ENCODE data around the gene GRIN2A.

The GRIN2A gene

GRCh38 chr16:10136916-10137315, 45.3 kb downstream of the GRIN2A start:
- no peak for DNase-seq (ENCODE audit: low read depth in 2 of 3, low spot score in 2 of 3)

GRCh38 chr16:10130538-10130937, 51.7 kb downstream of the GRIN2A start:
- no peak for DNase-seq (ENCODE audit: low read depth in 2 of 3, low spot score in 2 of 3)

GRCh38 chr16:10128397-10129258, 53.6 kb downstream of the GRIN2A start:
- DNase-seq (ENCODE audit: low read depth in 2 of 3, low spot score in 2 of 3) = no peak

GRCh38 chr16:10126686-10127085, 55.5 kb downstream of the GRIN2A start:
- no peak for DNase-seq (ENCODE audit: low read depth in 2 of 3, low spot score in 2 of 3)

GRCh38 chr16:10123141-10123540, 59.1 kb downstream of the GRIN2A start:
- no peak for DNase-seq (ENCODE audit: low read depth in 2 of 3, low spot score in 2 of 3)

DNA sequence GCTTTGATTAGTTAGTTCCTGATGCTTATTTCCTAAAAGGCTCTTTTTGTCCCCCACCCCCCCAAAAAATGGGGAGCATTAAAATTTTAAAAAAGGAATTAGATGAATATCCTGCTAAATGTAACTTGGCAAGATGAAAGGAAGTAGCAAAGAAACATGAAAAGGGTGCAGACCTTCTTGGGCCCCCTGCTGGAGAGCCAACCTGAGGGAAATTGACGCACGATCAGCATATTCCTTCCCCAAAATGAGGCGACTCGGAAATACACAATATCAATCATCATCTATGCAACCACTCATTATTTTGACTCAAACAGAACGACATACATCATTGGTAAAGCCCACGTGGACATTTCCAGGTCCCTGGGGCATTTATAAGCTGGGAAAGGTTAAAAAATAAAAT, 59.7 kb downstream of the GRIN2A start:
- no peak for DNase-seq (ENCODE audit: low read depth in 2 of 3, low spot score in 2 of 3)

DNA sequence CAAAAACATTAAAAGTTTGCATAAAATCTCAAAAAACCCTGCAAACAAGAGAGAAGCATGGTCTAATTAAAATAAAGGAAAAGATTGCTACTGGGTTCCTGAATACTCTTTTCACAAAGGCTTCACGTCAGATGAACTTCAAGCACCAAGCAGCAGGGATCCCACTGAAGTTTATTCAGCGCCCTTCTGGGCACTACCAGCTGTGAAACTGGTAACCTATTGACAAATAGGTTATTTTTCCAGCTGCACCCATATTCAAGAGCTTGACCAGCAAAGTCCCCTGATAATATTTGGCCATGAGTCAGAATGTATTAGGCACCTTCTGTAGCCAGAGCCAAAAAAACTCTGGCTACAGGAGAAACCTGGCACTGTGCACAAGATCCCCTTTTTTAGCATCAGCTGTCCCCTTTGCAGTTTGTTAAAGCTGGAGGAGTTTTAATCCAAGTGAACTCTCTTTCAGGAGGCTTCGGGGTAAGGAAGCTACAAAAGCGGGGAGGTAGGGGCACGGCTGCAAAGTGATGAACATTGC, 60.3 kb downstream of the GRIN2A start:
- DNase-seq (ENCODE audit: low read depth in 2 of 3, low spot score in 2 of 3) = no peak

- DNase-seq (ENCODE audit: low read depth in 2 of 3, low spot score in 2 of 3) = no peak
Observed at GRCh38 chr16:10121491-10121890, 60.7 kb downstream of the GRIN2A start.

- DNase-seq (ENCODE audit: low read depth in 2 of 3, low spot score in 2 of 3) = no peak
Observed at GRCh38 chr16:10120953-10121352, 61.3 kb downstream of the GRIN2A start.

DNA sequence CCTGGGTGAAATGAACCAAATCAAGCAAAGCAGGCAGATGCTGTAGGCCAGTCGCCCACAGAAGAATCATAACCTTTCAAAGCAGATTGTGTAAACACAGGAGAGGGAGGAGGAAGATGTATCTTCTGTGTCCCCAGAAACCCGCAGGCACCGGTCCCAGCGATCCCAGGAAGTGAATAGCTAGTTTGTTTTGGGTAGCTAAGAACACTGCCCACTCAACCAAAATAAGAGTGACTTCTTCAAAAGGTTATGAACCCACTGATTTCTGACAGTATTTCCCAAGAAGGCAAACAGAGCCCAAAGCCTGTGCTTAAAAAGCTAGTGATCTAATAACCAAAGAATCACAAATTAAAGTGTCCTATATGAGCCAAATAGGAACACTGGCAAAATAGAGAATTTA, 67.8 kb downstream of the GRIN2A start:
- DNase-seq (ENCODE audit: low read depth in 2 of 3, low spot score in 2 of 3) = no peak

DNA sequence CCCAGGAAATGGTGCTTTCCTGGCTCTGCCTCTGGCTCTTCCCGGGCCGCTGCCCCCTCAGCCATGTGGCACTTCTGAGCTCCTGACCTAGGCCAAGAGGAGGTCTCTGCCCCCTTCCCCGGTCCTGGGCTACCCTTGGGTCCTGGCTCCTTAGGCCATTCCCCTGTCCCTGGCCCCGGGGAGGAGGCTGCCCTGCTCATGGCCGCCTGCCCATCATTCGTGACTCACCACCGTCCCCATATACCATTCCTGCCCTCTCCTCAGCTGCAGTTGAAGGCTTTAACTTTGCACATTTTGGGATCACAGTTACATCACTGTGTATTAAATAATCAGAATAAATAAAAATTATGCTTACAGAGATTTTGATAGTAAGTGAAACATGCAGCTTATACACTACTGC, 69.0 kb downstream of the GRIN2A start:
- no peak for DNase-seq (ENCODE audit: low read depth in 2 of 3, low spot score in 2 of 3)

DNA sequence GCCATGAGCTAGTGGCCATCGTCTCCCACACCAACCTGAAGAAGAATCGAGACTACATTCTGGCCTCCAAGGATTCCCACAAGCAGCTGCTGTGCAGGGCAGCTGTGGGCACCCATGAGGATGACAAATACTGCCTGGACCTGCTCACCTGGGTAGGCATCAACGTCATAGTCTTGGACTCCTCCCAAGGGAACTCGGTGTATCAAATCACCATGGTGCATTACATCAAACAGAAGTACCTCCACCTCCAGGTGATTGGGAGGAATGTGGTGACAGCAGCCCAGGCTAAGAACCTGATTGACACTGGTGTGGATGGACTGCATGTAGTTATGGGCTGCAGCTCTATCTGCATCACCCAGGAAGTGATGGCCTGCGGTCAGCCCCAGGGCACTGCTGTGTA, 70.2 kb downstream of the GRIN2A start:
- DNase-seq (ENCODE audit: low read depth in 2 of 3, low spot score in 2 of 3) = no peak

DNA sequence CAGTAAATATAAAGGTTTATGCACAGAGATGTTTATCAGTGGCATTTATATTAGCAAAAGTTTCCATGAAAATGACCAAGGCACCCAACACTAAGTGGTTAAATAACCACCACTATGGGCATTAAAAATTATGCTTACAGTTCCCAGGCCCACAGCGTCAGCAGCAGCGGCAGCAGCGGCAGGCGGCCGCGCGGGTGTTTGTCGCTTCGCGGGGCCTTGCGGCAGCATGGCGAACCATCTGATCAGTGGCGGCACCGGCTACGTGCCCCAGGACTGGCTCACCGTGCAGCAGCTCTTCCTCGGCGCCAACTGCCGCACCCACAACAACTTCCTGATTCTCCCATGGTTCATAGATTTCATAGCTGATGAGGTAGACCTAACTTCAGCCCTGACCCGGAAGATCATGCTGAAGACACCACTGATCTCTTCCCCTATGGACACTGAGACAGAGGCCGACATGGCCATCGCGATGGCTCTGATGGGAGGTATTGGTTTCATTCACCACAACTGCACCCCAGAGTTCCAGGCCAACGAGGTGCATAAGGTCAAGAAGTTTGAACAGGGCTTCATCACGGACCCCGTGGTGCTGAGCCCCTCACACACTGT, 71.0 kb downstream of the GRIN2A start:
- no peak for DNase-seq (ENCODE audit: low read depth in 2 of 3, low spot score in 2 of 3)

DNA sequence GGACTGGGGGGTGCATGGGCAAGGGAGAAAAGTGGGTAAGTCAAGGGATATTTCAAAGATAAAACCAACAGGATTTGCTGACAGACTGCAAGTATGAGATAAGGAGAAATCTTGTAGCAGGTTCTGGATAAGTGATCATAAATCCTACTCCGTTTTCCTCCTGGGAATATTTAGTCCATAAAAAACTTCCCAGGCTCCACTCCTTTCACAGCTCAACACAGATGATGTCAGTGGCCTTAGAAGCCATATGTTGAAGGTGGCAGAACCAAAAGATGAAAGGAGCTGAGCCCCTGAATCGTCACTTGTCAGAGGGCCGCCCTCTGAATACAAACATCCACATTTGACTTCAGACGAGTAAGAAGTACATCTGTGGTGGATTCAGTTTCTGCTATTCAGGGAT, 71.7 kb downstream of the GRIN2A start:
- DNase-seq (ENCODE audit: low read depth in 2 of 3, low spot score in 2 of 3) = no peak

- no peak for DNase-seq (ENCODE audit: low read depth in 2 of 3, low spot score in 2 of 3)
Observed at GRCh38 chr16:10107081-10107480, 75.1 kb downstream of the GRIN2A start.

- DNase-seq (ENCODE audit: low read depth in 2 of 3, low spot score in 2 of 3) = no peak
Observed at GRCh38 chr16:10103700-10104099, 78.5 kb downstream of the GRIN2A start.

DNA sequence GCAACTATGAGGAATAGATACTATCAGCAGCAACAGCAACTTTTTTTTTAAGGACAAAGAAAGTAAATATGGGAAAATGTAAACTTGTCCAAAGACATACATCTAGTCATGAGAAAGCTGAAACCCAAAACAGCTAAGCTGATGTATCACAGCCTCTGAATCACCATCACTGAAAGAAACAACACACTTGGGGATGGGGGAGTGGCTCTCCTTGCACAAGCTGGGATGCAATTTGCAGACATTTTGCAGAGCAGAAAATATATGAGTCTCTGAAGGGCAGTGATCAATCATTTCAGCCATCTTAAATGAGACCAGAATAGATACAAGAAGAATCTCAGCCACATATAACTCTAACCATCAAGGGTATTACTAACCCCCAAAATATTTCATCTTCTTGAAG, 79.1 kb downstream of the GRIN2A start:
- no peak for DNase-seq (ENCODE audit: low read depth in 2 of 3, low spot score in 2 of 3)

DNA sequence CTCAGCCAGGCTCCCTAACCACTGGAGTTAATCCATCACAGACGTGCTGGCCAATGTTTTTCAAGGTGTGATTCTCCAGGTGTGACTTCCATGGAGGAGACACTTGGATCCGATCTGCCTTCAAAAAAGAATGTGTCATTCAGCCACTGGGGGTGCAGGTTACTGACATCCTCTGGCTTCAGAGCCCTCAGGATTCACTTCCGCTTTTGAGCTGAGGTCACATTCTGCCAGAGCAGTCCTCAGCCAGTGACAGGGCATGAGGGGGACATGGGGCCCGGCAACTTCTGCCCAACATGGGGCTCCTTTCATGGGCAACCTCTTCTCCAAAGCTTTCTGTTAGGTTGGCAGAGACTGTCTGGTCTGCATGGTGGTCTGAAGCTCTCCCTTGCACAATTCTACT, 81.4 kb downstream of the GRIN2A start:
- no peak for DNase-seq (ENCODE audit: low read depth in 2 of 3, low spot score in 2 of 3)

- no peak for DNase-seq (ENCODE audit: low read depth in 2 of 3, low spot score in 2 of 3)
Observed at GRCh38 chr16:10098991-10099390, 83.2 kb downstream of the GRIN2A start.

- no peak for DNase-seq (ENCODE audit: low read depth in 2 of 3, low spot score in 2 of 3)
Observed at GRCh38 chr16:10097271-10097670, 85.0 kb downstream of the GRIN2A start.

GRCh38 chr16:10093576-10093975, 88.7 kb downstream of the GRIN2A start:
- DNase-seq (ENCODE audit: low read depth in 2 of 3, low spot score in 2 of 3) = no peak

GRCh38 chr16:10090816-10091215, 91.4 kb downstream of the GRIN2A start:
- no peak for DNase-seq (ENCODE audit: low read depth in 2 of 3, low spot score in 2 of 3)

GRCh38 chr16:10088380-10088793, 93.8 kb downstream of the GRIN2A start:
- DNase-seq (ENCODE audit: low read depth in 2 of 3, low spot score in 2 of 3) = no peak

Data from activated CD8-positive, alpha-beta memory T cell treated with anti-CD3 and anti-CD28 coated beads for 48 hours (primary cell).